ENCODE results near the gene RAB31.

RAB31 gene

GRCh38 chr18:9737472-9738121, 29.5 kb downstream of the RAB31 start:
- DNase-seq (ENCODE audit: low read depth in 2 of 2): no peak

GRCh38 chr18:9738266-9738969, 30.3 kb downstream of the RAB31 start:
- no peak for DNase-seq (ENCODE audit: low read depth in 2 of 2)

GRCh38 chr18:9739516-9739915, 31.4 kb downstream of the RAB31 start:
- no peak for DNase-seq (ENCODE audit: low read depth in 2 of 2)

GRCh38 chr18:9740071-9740470, 32.0 kb downstream of the RAB31 start:
- no peak for DNase-seq (ENCODE audit: low read depth in 2 of 2)

GRCh38 chr18:9741406-9741792, 33.3 kb downstream of the RAB31 start:
- DNase-seq (ENCODE audit: low read depth in 2 of 2): no peak

- no peak for DNase-seq (ENCODE audit: low read depth in 2 of 2)
These were observed 33.9 kb downstream of the RAB31 start for GRCh38 chr18:9741793-9742523.

GRCh38 chr18:9742524-9743131, 34.5 kb downstream of the RAB31 start:
- no peak for DNase-seq (ENCODE audit: low read depth in 2 of 2)

- no peak for DNase-seq (ENCODE audit: low read depth in 2 of 2)
These were observed 35.3 kb downstream of the RAB31 start for GRCh38 chr18:9743200-9744016.

GRCh38 chr18:9746958-9747357, 38.9 kb downstream of the RAB31 start:
- no peak for DNase-seq (ENCODE audit: low read depth in 2 of 2)

GRCh38 chr18:9749611-9750010, 41.5 kb downstream of the RAB31 start:
- DNase-seq (ENCODE audit: low read depth in 2 of 2): no peak

- DNase-seq (ENCODE audit: low read depth in 2 of 2): no peak
These were observed 42.0 kb downstream of the RAB31 start for GRCh38 chr18:9750112-9750511.

GRCh38 chr18:9750606-9751304, 42.7 kb downstream of the RAB31 start:
- DNase-seq (ENCODE audit: low read depth in 2 of 2): no peak

GRCh38 chr18:9751371-9752031, 43.4 kb downstream of the RAB31 start:
- no peak for DNase-seq (ENCODE audit: low read depth in 2 of 2)

- no peak for DNase-seq (ENCODE audit: low read depth in 2 of 2)
These were observed 45.7 kb downstream of the RAB31 start for GRCh38 chr18:9753846-9754245.

- DNase-seq (ENCODE audit: low read depth in 2 of 2): no peak
These were observed 47.0 kb downstream of the RAB31 start for GRCh38 chr18:9755110-9755509.

- no peak for DNase-seq (ENCODE audit: low read depth in 2 of 2)
These were observed 47.5 kb downstream of the RAB31 start for GRCh38 chr18:9755615-9756014.

GRCh38 chr18:9756271-9756932, 48.3 kb downstream of the RAB31 start:
- no peak for DNase-seq (ENCODE audit: low read depth in 2 of 2)

GRCh38 chr18:9756933-9757470, 48.9 kb downstream of the RAB31 start:
- no peak for DNase-seq (ENCODE audit: low read depth in 2 of 2)

- no peak for DNase-seq (ENCODE audit: low read depth in 2 of 2)
These were observed 49.9 kb downstream of the RAB31 start for GRCh38 chr18:9757827-9758621.

Data from activated CD8-positive, alpha-beta memory T cell treated with anti-CD3 and anti-CD28 coated beads for 4 hours (primary cell).